ENCODE measurements around the gene PHACTR3. TPM values are rescaled to one million over a fixed set of nuclear protein-coding genes. Genes with fewer than 3 reads are reported as not detected.

Gene PHACTR3
- total RNA-seq, 1 experiment from 2014 or later: not detected

DNA sequence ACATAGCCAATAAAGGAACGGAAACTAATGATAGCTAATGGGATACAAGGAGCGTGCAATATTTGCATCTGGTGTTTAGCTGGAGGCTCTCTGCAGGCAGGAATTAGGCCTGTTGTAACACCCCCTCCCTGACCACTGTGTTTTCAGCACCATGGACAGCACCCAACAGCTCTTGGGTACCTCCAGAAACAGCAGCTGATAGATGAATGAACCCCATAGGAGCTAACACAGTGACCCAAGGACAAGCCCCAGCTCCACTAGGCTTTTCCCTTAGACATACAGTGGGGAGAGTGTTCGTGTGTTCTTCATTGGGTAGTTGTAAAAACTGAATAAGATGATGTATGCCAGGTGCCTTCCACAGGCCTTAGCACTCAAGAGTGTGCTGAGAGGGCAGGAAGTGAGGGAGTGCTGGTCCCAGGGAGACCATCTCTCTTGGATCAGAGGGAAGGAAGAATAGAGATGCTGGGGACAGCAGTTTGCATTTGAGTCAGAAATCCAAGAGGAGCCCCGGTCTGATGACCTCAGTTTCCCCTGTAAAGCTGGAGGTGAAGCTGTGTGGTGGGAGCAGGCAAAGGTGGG is 161.3 kb downstream of the PHACTR3 start:
- ChIA-PET POLR2A (no interaction called here), CTCF (no interaction called here), RAD21 (ENCODE audit: low non-redundant PET in 1 of 2, low total read pairs in 2 of 2, uncharacterized antibody in 2 of 2, unreplicated experiment in 2 of 2) (no interaction called here)
- no peak overlapping the region for H3K4me3 ChIP-seq (replicated peaks in 1 of 2; ENCODE audit: low read depth in 1 of 2, low read length in 2 of 2)
- H3K4me1 ChIP-seq (ENCODE audit: control insufficient read depth in 1 of 2, insufficient read depth in 2 of 2, low read length in 2 of 2): peaks cover 0 to 9% of the 10 kb centered on the region in 2 experiments; a peak in 3 of 4 replicates
- no peak for ATAC-seq
- H3K9me2 ChIP-seq (ENCODE audit: insufficient read depth): no peaks in the 10 kb centered on the region
- no TSS peak for BruUV-seq (replicated peaks)
- DNase-seq (ENCODE audit: low read depth, low spot score): no peak
- no peaks in the 10 kb centered on the region for H3K9me3 ChIP-seq (ENCODE audit: control insufficient read depth in 1 of 2, insufficient read depth in 1 of 2, low read depth in 1 of 2, low read length in 2 of 2)
- H3K27me3 ChIP-seq (ENCODE audit: insufficient read depth, low read length): 0 out of 2 replicates have a peak, but pooled peaks cover 4% of the 10 kb centered on the region
- intact Hi-C loops (cut with micrococcal nuclease): no loop called here
- no peaks in the 10 kb centered on the region for H4K20me1 ChIP-seq (ENCODE audit: insufficient read depth)
- H3K27ac ChIP-seq (ENCODE audit: low read depth, low read length): no peak overlapping the region
- H3K36me3 ChIP-seq (ENCODE audit: control insufficient read depth in 1 of 2, insufficient read depth in 2 of 2, low read length in 2 of 2): no peaks in the 10 kb centered on the region
- H3K9ac ChIP-seq (ENCODE audit: low read length): no peak overlapping the region
- H3K4me2 ChIP-seq (ENCODE audit: low read length): no peak overlapping the region
- no peak overlapping the region for H2AFZ ChIP-seq (ENCODE audit: low read depth, low read length, poor library complexity, severe bottlenecking)
- H3K79me2 ChIP-seq (ENCODE audit: insufficient read depth, low read length): no peaks in the 10 kb centered on the region
- TF ChIP-seq, protein P1, sequence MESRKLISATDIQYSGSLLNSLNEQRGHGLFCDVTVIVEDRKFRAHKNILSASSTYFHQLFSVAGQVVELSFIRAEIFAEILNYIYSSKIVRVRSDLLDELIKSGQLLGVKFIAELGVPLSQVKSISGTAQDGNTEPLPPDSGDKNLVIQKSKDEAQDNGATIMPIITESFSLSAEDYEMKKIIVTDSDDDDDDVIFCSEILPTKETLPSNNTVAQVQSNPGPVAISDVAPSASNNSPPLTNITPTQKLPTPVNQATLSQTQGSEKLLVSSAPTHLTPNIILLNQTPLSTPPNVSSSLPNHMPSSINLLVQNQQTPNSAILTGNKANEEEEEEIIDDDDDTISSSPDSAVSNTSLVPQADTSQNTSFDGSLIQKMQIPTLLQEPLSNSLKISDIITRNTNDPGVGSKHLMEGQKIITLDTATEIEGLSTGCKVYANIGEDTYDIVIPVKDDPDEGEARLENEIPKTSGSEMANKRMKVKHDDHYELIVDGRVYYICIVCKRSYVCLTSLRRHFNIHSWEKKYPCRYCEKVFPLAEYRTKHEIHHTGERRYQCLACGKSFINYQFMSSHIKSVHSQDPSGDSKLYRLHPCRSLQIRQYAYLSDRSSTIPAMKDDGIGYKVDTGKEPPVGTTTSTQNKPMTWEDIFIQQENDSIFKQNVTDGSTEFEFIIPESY (IDR thresholded peaks at IDR 0.05; ENCODE audit: extremely low read depth, insufficient replicate concordance, low read length): no peak
- TF ChIP-seq CEBPB (IDR thresholded peaks at IDR 0.05; ENCODE audit: low read depth): no peak
- TF ChIP-seq, protein P2, sequence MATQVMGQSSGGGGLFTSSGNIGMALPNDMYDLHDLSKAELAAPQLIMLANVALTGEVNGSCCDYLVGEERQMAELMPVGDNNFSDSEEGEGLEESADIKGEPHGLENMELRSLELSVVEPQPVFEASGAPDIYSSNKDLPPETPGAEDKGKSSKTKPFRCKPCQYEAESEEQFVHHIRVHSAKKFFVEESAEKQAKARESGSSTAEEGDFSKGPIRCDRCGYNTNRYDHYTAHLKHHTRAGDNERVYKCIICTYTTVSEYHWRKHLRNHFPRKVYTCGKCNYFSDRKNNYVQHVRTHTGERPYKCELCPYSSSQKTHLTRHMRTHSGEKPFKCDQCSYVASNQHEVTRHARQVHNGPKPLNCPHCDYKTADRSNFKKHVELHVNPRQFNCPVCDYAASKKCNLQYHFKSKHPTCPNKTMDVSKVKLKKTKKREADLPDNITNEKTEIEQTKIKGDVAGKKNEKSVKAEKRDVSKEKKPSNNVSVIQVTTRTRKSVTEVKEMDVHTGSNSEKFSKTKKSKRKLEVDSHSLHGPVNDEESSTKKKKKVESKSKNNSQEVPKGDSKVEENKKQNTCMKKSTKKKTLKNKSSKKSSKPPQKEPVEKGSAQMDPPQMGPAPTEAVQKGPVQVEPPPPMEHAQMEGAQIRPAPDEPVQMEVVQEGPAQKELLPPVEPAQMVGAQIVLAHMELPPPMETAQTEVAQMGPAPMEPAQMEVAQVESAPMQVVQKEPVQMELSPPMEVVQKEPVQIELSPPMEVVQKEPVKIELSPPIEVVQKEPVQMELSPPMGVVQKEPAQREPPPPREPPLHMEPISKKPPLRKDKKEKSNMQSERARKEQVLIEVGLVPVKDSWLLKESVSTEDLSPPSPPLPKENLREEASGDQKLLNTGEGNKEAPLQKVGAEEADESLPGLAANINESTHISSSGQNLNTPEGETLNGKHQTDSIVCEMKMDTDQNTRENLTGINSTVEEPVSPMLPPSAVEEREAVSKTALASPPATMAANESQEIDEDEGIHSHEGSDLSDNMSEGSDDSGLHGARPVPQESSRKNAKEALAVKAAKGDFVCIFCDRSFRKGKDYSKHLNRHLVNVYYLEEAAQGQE (IDR thresholded peaks at IDR 0.05; ENCODE audit: low read depth): peak; percentile 88

Data from HCT116 (cell line).